HG02678 (cell line): Measurements from ENCODE around the gene ZCCHC9.
A peak's percentile ranks its signal among the peaks of the same experiment; 100 is the strongest.
"Not testable (repeated sequence)": the region's sequence is repeated elsewhere in the genome, so short reads cannot be mapped to it uniquely, and the experiment has no call there.

Source experiments
- ATAC-seq: cut with Tn5 transposase; IDR thresholded peaks from one replicate; pipeline ENCODE4 v1.9.1; 2021; ENCODE audit warnings: mild to moderate bottlenecking, moderate library complexity; ENCODE audit not compliant: unreplicated experiment

ZCCHC9 gene

DNA sequence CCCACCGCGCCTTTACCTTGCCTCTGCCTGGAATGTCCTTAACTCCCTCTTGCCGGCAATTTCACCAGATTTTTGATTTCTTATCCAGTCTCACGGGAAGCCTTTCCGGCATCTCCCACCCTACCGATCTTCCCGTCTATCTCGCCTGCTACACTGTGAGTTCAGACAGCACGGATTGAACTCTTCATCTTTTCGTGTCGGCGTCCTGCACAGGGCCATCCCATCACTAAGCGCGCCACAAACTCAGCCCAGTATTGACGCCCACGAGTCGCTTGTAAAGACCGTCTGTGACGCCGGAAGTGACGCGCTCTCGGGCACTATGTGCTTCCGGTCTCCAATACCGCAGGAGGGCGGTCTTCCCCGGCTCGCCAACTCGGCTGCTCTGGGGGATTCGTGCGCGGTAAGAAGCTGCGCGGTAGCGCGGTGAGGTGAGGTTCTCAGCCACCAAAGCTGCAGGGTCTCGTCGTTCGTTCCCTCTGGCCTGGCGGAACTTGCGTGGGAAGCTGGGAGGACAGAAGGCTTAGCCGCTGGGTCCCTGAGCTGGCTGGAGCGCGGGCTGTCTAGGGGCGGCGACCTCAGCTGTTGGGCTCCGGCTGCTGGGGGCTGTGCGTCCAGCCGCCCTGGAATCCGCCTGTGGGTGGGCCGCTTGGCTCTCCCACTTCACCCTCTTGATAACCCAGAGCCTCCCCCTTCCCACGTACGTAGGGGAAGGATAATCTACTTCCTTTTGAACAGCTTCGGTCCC is at the start of gene ZCCHC9:
ZCCHC9 (plus strand) TSS at position 317 of the 745 bp plus-strand sequence. CDS start 3,171 bp downstream, outside the sequence.
- ATAC-seq, result peak; percentile 98

- no peak for ATAC-seq
Observed at GRCh38 chr5:81251922-81252321, 49.5 kb upstream of the ZCCHC9 start.

GRCh38 chr5:81252904-81253303 is 48.5 kb upstream of the ZCCHC9 start:
- ATAC-seq, result no peak

DNA sequence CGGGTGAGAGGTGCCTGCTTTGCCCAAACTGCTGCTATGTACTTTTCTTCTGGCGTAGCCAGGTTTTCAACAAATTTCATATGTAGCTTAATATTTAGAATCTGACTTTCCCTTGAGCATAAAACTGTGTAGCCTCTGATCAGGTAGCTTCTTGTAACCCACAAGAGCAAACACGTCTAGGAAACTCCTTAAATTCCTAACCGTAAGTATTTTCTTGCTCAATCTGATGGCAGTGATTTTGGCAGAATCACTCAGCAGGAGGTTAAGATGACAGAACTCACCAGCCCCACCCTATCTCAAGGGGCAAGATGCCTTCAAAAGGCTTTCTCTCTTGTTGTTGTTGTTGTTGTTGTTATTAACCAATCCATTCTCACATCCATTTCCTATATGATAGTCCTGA is 47.5 kb upstream of the ZCCHC9 start:
- ATAC-seq, result no peak

DNA sequence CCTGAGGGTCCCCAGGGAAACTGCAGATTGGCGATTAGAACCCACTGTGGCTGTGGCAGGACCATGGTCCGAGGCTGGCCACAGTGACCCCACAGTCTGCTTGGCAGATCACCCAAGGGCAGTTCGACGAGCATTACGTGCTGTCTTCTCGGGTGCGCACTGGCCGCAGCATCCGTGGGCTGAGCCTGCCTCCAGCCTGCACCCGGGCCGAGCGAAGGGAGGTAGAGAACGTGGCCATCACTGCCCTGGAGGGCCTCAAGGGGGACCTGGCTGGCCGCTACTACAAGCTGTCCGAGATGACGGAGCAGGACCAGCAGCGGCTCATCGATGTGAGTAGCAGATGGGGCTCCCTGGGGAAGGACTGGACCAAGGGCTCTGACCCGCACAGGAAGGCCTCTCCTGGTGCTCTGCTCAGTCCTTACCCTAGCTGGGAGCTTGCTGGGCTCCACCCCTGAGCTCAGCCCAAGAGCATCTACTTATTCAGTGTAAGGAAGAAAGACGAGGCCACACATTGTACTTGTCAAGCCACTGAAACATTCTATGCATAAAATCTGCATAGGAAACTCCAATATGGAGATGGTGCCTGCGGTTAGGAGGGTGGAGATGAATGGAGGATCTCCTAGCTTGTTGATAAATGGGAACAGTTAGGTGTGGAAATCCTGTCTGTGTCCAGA is 46.4 kb upstream of the ZCCHC9 start:
- ATAC-seq, result no peak

- no peak for ATAC-seq
Observed at GRCh38 chr5:81256766-81257165, 44.6 kb upstream of the ZCCHC9 start.

DNA sequence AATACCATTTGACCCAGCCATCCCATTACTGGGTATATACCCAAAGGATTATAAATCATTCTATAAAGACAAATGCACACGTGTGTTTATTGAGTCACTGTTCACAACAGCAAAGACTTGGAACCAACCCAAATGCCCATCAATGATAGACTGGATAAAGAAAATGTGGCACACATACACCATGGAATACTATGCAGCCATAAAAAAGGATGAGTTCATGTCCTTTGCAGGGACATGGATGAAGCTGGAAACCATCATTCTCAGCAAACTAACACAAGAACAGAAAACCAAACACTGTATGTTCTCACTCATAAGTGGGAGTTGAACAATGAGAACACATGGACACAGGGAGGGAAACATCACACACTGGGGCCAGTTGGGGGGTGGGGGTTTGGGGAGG is 38.6 kb upstream of the ZCCHC9 start:
- not testable (repeated sequence) for ATAC-seq

DNA sequence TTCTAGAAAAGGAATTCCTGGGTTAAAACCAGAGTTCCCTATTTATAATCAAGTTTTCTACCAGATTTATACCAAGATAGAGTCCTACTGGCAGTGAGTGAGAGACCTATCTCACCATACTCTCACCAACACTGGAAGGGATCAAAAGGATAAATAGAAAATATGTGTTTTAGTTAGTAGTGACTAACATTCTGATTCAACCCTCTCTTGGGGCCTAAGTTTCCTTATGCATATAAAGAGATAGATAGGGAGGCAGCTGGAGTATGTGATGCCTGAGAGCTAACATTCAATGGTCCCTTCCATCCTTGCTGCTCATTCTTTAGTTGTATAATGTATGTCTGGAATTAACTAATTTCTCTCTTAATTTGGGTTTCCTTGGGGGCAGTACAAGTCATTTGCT is 36.3 kb upstream of the ZCCHC9 start:
- no peak for ATAC-seq

GRCh38 chr5:81268521-81269196 is 32.7 kb upstream of the ZCCHC9 start:
- ATAC-seq, result no peak

DNA sequence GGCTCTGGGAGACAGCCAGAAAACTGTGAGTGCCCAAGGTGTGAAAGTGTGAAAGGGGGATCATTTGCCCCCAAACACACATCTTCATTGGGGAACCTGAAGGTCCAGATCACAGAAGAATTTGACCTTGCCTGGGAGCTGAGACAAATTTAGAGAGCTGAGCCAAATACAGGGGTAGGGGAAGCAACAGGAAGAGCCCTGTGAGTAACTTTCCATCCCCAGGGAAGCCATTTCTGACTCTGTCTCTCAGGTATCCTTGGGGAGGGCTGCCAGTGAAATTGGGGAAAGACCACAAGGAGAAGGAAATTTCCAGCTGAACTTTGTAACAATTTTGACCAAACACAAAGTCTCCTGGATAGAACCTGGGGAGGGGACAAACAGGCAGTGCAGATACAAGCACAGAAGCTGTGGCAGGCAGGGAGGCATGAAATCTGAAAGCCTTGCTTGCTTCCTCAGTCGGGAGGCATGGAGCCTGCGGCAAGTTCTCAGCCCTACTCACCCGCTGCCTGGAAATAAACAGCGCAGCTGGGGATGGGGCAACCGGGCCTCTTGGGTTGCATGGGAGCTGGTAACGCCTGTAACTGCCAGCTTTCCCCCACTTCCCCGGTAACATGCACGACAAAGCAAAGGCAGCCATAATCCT is 31.5 kb upstream of the ZCCHC9 start:
- ATAC-seq, result no peak

- not testable (repeated sequence) for ATAC-seq
Observed at GRCh38 chr5:81270394-81271027, 30.9 kb upstream of the ZCCHC9 start.

- ATAC-seq, result no peak
Observed at GRCh38 chr5:81283976-81284375, 17.4 kb upstream of the ZCCHC9 start.

DNA sequence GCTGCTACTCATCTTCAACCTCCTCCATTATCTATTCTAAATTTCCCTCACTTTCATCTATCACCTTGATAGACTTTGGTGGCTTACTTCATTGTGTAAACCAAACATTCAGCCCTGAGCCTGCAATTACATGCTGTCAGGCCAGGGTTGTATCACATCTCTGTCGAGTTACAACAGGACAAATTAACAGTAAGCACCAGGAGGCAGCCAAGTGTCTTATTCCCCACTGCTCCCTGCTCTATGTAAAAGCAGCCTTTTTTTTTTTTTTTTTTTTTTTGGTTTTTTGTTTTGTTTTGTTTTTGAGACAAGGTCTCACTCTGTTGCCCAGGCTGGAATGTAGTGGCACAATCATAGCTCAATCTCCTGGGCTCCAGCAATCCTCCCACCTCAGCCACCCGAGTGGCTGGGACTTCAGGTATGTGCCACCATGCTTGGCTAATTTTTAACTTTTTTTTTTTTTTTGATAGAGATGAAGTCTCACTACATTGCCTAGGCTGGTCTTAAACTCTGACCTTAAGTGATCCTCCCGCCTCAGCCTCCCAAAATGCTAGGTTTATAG is 15.2 kb upstream of the ZCCHC9 start:
- ATAC-seq, result no peak

GRCh38 chr5:81288021-81288433 is 13.4 kb upstream of the ZCCHC9 start:
- no peak for ATAC-seq

DNA sequence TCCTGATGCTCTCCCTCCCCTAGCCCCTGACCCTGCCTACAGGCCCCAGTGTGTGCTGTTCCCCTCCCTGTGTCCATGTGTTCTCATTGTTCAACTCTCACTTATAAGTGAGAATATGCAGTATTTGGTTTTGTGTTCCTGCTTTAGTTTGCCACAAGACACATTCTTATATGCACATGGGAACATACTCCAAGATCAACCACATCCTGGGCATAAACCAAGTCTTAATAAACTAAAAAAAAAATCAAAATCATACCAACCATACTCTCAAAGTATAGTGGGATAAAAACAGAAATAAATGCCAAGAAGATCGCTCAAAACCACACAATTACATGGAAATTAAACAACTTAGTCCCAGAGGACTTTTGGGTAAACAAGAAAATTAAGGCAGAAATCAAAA is 11.2 kb upstream of the ZCCHC9 start:
- no peak for ATAC-seq

DNA sequence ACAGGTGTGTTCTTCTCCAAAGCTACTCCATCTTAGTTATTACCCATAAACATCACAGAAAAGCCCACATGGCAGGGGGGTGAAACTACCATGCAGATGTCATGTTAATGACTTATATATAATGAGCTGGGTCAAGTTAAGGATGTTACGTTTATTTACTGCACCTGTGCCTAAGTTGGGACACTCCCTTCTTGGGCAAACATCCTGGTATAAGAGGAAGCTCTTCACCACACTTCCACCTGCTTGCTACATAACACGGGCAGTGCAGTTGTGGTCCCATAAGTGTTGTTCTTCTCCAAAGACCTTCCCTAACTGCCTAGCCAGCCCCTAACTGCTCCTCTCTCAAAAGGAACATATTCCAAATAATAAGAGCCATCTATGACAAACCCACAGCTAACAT is 9.3 kb upstream of the ZCCHC9 start:
- ATAC-seq, result no peak

DNA sequence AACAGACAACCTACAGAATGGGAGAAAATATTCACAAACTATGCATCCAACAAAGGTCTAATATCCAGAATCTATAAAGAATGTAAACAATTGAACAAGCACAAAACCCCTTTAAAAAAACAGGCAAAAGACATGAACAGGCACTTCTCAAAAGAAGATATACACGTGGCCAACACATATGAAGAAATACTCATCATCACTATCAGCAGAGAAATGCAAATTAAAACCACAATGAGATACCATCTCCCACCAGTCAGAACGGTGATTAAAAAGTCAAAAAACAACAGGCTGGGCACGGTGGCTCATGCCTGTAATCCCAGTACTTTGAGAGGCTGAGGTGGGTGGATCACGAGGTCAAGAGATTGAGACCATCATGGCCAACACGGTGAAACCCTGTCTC is 7.4 kb upstream of the ZCCHC9 start:
- ATAC-seq, result not testable (repeated sequence)

DNA sequence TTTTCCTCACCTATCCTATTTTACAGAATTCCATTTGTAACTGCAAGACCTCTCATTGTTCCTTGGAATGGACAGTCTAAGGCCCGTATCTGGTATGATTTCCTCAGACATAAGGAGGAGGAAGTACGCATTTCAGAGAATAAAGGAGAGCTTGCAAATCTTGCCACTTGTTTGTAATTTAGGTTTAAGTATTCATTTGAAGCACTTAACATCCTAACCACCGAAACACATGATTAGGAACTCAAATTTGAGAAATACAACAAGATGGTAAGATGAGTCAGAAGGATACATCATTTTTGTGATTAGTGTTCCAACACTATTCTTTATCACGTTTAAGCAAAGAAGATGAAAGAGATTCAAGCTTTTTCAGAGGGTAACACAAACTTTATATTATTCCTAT is 3.9 kb upstream of the ZCCHC9 start:
- ATAC-seq, result no peak

- no peak for ATAC-seq
Observed at GRCh38 chr5:81300921-81301270, 491 bp upstream of the ZCCHC9 start.

DNA sequence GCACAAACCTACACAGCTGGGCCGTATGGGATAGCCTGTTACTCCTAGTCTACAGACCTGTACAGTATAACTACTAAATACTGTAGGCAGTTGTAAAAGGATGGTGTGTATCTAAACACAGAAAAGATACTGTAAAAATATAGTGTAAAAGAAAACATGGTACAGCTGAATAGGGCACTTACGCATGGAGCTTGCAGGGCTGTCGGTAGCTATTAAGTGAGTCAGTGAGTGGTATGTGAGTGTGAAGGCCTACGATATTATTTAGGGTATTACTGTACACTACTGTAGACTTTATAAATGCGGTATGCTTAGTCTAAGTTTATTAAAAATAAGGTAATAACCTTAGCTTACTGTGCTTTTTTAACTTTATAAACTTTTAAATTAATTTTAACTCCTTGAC is 1.2 kb downstream of the ZCCHC9 start:
- ATAC-seq, result no peak

GRCh38 chr5:81303563-81303962 is 2.2 kb downstream of the ZCCHC9 start:
- no peak for ATAC-seq
